GM10847 (cell line): ENCODE results near the gene PDZD4.

Experiments
- POLR2A ChIP-seq: IDR thresholded peaks from 2 replicates; pipeline ENCODE4 v1.6.1; 2011; ENCODE audit not compliant: insufficient read length; ENCODE audit errors: extremely low read depth

The PDZD4 gene

GRCh38 chrX:153829799-153830639 is at the start of gene PDZD4:
Gene PDZD4, minus strand, starts transcription at chrX:153830544. Its CDS starts 246 bp downstream, at chrX:153830298.
- no peak for TF ChIP-seq POLR2A

- TF ChIP-seq POLR2A: no peak
These were observed 49.5 kb upstream of the PDZD4 start for GRCh38 chrX:153879741-153880439.

GRCh38 chrX:153878969-153879653 is 48.8 kb upstream of the PDZD4 start:
- no peak for TF ChIP-seq POLR2A

GRCh38 chrX:153878345-153878744 is 48.0 kb upstream of the PDZD4 start:
- no peak for TF ChIP-seq POLR2A

GRCh38 chrX:153877571-153878261 is 47.4 kb upstream of the PDZD4 start:
- no peak for TF ChIP-seq POLR2A

GRCh38 chrX:153876112-153876491 is 45.8 kb upstream of the PDZD4 start:
- no peak for TF ChIP-seq POLR2A

- TF ChIP-seq POLR2A: no peak
These were observed 45.2 kb upstream of the PDZD4 start for GRCh38 chrX:153875391-153876111.

GRCh38 chrX:153874366-153875125 is 44.2 kb upstream of the PDZD4 start:
- TF ChIP-seq POLR2A: no peak

GRCh38 chrX:153874085-153874365 is 43.7 kb upstream of the PDZD4 start:
- no peak for TF ChIP-seq POLR2A

- no peak for TF ChIP-seq POLR2A
These were observed 43.1 kb upstream of the PDZD4 start for GRCh38 chrX:153873282-153874084.

- TF ChIP-seq POLR2A: no peak
These were observed 41.9 kb upstream of the PDZD4 start for GRCh38 chrX:153871946-153872878.

- TF ChIP-seq POLR2A: no peak
These were observed 41.1 kb upstream of the PDZD4 start for GRCh38 chrX:153871451-153871850.

- TF ChIP-seq POLR2A: no peak
These were observed 40.5 kb upstream of the PDZD4 start for GRCh38 chrX:153870791-153871360.
